NCI-H1092 (cell line): Measurements from ENCODE around the gene PBX4.
A peak's percentile ranks its signal among the peaks of the same experiment; 100 is the strongest.

Experiments used
- DNase-seq: peaks from one replicate; lab custom pipeline; 2025; lab: John Stamatoyannopoulos, UW

Gene PBX4

DNA sequence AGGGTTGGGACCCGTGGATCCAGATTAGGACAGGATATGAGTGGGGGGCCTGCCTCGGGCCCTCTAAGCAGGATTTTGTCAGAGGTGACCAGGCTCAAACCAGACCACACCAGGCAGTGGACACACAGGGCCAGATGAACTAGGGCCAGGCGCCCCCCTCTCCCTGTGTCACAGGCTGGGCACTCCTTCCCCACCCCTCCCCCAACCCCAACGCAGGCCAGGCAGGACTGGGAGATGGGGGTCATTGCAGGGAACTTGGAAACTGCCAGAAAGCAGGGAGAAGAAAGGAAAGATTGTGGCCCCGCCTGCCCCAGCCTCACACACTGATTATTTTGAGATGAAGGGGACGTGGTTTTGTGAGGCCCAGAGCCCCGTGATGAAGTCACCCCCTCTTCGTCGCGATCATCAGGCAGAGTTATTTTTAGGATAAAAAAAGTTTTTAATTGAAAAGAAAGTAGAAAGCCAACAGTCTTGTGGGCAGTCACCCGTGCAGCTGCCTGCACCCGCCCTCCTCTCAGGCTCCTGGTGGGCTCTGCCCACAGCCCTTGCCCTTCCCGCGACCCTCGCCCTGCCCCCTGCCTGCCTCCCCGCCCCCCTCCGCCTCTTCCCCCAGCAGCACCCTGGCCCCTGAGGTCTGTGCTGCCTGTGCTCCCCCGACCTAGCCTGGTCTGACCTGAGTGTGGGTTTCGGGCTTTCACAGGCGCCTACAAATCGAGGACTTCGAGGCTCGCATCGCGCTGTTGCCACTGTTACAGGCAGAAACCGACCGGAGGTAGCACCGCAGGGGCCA is 91.7 kb downstream of the PBX4 start:
- DNase-seq: no peak

DNA sequence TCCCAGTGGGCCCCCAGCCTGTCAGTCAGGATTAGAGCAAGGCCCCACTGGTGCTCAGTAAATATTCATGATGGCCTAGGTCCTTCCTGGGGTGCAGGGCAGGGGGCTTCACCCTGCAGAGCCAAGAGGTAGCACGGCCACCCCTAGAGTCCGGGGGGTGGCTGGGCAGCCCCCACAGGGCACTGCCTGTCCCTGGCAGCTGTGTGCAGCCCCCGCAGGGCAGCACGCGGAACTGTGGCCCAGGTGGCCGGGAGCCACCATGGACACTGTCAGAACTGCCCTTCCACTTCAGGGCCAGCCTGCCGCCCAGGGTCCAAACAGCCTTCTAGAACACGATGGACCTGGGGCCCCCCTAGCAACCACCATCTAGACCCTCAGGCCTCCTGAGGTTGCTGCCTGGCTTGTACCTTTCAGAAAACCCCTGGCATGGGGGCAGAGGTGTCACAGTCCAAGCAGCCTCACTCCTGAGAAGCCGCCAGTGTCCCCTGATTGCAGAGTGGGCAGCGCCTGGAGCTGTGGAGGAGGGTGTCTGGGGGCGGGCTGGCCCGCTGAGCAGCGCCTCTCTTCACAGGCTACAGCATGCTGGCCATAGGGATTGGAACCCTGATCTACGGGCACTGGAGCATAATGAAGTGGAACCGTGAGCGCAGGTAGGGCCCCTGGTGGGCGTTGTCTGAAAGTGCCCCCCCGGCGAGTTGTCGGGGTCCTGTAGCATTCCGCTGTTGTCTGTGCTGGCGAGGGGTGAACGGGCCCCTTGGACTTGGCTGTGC is 92.7 kb downstream of the PBX4 start:
- DNase-seq: no peak

DNA sequence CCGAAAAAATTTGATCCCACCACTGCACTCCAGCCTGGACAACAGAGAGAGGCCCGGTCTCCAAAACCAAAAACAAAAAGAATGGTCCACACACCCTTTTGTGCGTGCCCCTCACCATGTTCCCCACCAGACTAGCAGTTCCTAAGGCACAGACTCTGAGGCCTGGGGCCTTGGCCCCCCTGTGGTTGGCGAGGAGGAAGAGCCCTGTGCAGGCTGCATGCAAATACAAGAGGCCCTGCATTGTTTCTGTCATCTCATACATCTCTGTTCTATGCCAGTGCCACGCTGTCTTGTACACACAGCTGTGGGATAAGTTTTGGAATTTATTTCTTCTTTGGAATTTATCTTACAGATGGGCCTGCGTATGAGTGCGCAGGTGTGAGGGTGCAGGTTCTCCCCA is 94.4 kb downstream of the PBX4 start:
- DNase-seq: no peak

DNA sequence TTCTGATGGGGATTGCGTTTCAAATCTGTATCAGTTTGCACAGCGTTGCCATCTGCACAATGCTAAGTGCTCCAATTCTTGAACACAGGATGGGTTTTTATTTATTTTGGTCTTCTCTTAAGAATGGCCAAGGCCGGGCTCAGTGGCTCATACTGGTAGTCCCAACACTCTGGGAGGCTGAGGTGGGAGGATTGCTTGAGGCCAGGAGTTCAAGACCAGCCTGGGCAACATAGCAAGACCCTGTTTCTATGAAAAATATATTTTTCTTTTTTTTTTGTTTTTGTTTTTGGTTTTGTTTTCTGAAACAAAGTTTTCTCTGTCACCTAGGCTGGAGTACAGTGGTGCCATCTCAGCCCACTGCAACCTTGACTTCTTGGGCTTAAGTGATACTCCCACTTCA is 95.3 kb downstream of the PBX4 start:
- DNase-seq: no peak

DNA sequence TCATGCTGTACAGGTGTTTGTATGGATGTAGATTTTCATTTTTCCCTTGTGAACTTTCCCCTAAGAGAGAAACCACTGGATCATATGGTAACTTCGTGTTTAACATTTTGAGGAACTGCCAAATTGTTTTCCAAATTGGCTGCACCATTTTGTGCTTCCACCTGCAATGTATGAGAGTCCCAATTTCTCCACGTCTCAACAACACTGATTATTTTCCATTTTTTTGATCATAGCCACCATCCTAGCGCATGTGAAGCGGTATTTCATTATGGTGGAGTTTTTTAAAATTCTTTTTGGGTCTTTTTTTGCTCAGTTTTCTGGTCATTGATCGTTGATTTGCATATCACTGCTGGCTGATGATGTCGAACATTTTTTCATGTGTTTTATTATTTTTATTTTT is 97.5 kb downstream of the PBX4 start:
- no peak for DNase-seq

- DNase-seq: no peak
These were observed 101.3 kb downstream of the PBX4 start for GRCh38 chr19:19517235-19517619.

- DNase-seq: peak; percentile 73
These were observed 102.6 kb downstream of the PBX4 start, which contains the start of gene NDUFA13 for GRCh38 chr19:19515642-19516519. TSS of gene NDUFA13 (plus strand) at chr19:19516225. CDS start at chr19:19516239, 14 bp downstream.

DNA sequence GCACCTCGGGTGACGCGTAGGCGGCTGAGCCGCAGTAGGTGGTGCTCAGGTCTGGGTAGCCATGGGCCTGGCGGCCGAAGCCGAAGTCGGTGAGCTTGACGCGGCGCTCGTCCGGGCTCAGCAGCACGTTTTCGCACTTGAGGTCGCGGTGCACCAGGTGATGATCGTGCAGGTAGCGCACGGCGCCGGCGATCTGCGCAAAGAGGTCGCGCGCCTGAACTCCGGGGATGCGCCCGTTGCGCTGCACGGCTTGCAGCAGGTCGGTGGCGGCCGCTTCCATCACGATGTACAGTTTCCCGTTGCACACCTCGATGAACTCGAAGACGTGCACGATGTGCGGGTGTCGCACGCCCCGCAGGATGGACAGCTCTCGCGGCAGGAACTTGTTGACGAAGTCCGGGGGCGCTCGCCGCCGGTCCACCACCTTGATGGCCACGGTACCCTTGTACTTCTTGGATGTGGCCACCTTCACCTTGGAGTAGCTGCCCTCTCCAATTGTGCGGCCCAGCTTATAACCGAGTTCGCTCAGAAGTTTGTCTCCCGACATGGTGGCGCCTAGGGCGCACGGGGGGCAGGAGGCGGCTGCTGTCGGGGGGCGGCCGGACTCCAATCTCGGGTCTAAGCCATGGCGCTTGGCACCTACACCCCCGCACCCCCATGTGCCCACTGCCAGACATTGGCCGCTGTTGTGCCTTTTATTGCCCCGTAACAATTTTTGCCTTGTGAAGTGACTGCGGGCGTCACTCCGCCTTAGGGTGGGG is 103.4 kb downstream of the PBX4 start, which contains the start of gene TSSK6:
TSS of gene TSSK6 (minus strand) at position 668 of the 761 bp plus-strand sequence. CDS start at position 547, 121 bp downstream.
- no peak for DNase-seq

GRCh38 chr19:19514215-19514657 is 104.3 kb downstream of the PBX4 start:
- no peak for DNase-seq

- no peak for DNase-seq
These were observed 104.8 kb downstream of the PBX4 start for GRCh38 chr19:19513682-19514081.
